Caco-2 (cell line): Measurements from ENCODE around the gene RAPGEF1. TPM values are rescaled to one million over a fixed set of nuclear protein-coding genes. Genes with fewer than 3 reads are reported as not detected.

Experiments
- BruUV-seq: library from RNA; stranded (reverse); fragments of 400-500 nt; replicated peaks from 2 replicates; lab custom pipeline; 2021; lab: Mats Ljungman, UMichigan
- CTCF ChIA-PET: fragments of 300-600 bp; sonication (Branson Sonifier 250); formaldehyde crosslinking; loops from one replicate; lab custom pipeline; 2022; ENCODE audit warnings: antibody characterized with exemption; lab: Charles Lee
- POLR2A ChIA-PET: fragments of 300-600 bp; sonication (Branson Sonifier 250); formaldehyde crosslinking; loops from one replicate; lab custom pipeline; 2022; ENCODE audit warnings: antibody characterized with exemption; lab: Charles Lee
- DNase-seq, 2 experiments: peaks; one replicate each; pipeline versions ENCODE4 v3.0.0 to v3.0.0-alpha.2; 2020 to 2022
- H3K27me3 ChIP-seq: replicated peaks from 2 replicates; pipeline ENCODE4 v1.6.0; 2011; ENCODE audit warnings: low read length; ENCODE audit not compliant: control insufficient read depth, insufficient read depth
- H3K36me3 ChIP-seq: 2 replicates; pipeline ENCODE4 v1.5.1; 2011; ENCODE audit warnings: low read length; ENCODE audit not compliant: control insufficient read depth, insufficient read depth
- H3K4me1 ChIP-seq: fragments of 250-450 bp; sonication (Bioruptor Pico); 2 replicates; pipeline ENCODE4 v1.5.1; 2020; ENCODE audit warnings: mild to moderate bottlenecking
- H3K4me3 ChIP-seq: 2 replicates; pipeline ENCODE4 v1.5.1; 2011; ENCODE audit warnings: low read depth, mild to moderate bottlenecking, control low read depth, low read length
- H3K9me3 ChIP-seq: fragments of 250-450 bp; sonication (Bioruptor Pico); 2 replicates; pipeline ENCODE4 v1.5.1; 2020; ENCODE audit warnings: mild to moderate bottlenecking, moderate library complexity
- H3K27ac Mint-ChIP-seq: one replicate; pipeline ENCODE4 v1.8.0; 2022; ENCODE audit warnings: mixed read lengths; ENCODE audit not compliant: unreplicated experiment
- H3K27me3 Mint-ChIP-seq: one replicate; pipeline ENCODE4 v1.8.0; 2022; ENCODE audit warnings: mixed read lengths; ENCODE audit not compliant: insufficient read depth, unreplicated experiment
- H3K36me3 Mint-ChIP-seq: one replicate; pipeline ENCODE4 v1.8.0; 2022; ENCODE audit warnings: mild to moderate bottlenecking, mixed read lengths; ENCODE audit not compliant: insufficient read depth, unreplicated experiment
- H3K4me1 Mint-ChIP-seq: one replicate; pipeline ENCODE4 v1.8.0; 2022; ENCODE audit warnings: low read depth, mixed read lengths; ENCODE audit not compliant: unreplicated experiment
- H3K4me3 Mint-ChIP-seq: one replicate; pipeline ENCODE4 v1.8.0; 2022; ENCODE audit warnings: mild to moderate bottlenecking, moderate library complexity, mixed read lengths; ENCODE audit not compliant: unreplicated experiment
- H3K9me3 Mint-ChIP-seq: one replicate; pipeline ENCODE4 v1.8.0; 2022; ENCODE audit warnings: mixed read lengths; ENCODE audit not compliant: unreplicated experiment
- intact Hi-C: fragments of 100-400 bp; cut with micrococcal nuclease; formaldehyde crosslinking; loops from one replicate; pipeline ENCODE4 v1.10.0; 2022; ENCODE audit not compliant: unreplicated experiment
- total RNA-seq: library from RNA; stranded (reverse); gene quantifications from 2 replicates; pipeline ENCODE4 v1.2.3, GENCODE V29; 2022
- TF ChIP-seq, protein P1 (sequence below), 2 experiments: fragments of 200-600 bp in 1 of 2; IDR thresholded peaks; 1 replicate in 1 of 2; 2 replicates in 1 of 2; pipeline versions ENCODE4 v1.5.1 to v1.8.0; 2011 to 2022; ENCODE audit warnings: antibody characterized with exemption in 1 of 2, control low read depth in 1 of 2, inconsistent platforms in 1 of 2, low read depth in 1 of 2, low read length in 1 of 2, mild to moderate bottlenecking in 1 of 2, moderate library complexity in 1 of 2; ENCODE audit not compliant: insufficient read depth in 1 of 2, severe bottlenecking in 1 of 2, unreplicated experiment in 1 of 2

Gene RAPGEF1
- total RNA-seq, 1 experiment from 2014 or later = 75.4 TPM

DNA sequence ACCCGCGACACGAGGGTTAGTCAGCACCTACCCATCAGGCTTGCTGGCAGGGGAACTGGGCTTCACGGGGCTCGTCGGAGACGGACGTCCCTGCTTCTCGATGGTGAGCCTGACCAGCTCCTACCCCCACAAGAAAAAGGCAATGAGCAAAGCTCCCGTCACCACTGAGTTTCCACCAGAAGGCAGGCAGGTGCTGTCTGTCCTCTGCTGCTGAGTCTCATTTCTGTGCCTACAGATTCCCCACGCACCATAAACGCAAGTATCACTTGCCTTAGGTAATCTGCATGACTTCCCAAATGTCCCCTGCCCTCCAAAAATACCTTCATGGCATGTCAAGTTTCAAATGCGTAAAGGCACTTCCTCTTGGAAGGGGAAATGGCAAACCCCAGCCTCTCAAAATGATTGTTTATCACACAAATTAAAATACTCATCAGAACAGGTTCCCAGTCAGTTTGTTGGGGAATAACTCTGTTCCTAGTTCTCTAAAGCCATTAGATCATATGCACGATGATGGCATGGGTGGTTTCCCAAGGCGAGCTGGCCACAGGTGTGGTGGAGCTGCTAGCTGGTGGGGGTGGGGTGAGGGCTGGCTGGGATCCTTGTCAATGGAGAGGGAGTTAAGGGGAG is 109.6 kb downstream of the RAPGEF1 start:
- DNase-seq = no peak
- Histone ChIP-seq H3K4me1 (peaks cover 7% of the 10 kb centered on the region), H3K9me3 (no peaks in the 10 kb centered on the region), H3K4me3 (no peak overlapping the region), H3K36me3 (no peaks in the 10 kb centered on the region), H3K27me3 (no peaks in the 10 kb centered on the region)
- Mint-ChIP-seq H3K4me3 (no peak overlapping the region), H3K27ac (no peak overlapping the region), H3K36me3 (peaks cover 50% of the 10 kb centered on the region), H3K27me3 (no peaks in the 10 kb centered on the region), H3K9me3 (no peaks in the 10 kb centered on the region), H3K4me1 (no peaks in the 10 kb centered on the region)
- CTCF ChIA-PET = interaction anchor here (0.8 kb wide), 1 partner anchor 108 kb away, joined by 3 read pairs; no protein-coding TSS in a partner anchor
- POLR2A ChIA-PET = no interaction called here
- intact Hi-C loops = no loop called here
- TF ChIP-seq, protein P1, sequence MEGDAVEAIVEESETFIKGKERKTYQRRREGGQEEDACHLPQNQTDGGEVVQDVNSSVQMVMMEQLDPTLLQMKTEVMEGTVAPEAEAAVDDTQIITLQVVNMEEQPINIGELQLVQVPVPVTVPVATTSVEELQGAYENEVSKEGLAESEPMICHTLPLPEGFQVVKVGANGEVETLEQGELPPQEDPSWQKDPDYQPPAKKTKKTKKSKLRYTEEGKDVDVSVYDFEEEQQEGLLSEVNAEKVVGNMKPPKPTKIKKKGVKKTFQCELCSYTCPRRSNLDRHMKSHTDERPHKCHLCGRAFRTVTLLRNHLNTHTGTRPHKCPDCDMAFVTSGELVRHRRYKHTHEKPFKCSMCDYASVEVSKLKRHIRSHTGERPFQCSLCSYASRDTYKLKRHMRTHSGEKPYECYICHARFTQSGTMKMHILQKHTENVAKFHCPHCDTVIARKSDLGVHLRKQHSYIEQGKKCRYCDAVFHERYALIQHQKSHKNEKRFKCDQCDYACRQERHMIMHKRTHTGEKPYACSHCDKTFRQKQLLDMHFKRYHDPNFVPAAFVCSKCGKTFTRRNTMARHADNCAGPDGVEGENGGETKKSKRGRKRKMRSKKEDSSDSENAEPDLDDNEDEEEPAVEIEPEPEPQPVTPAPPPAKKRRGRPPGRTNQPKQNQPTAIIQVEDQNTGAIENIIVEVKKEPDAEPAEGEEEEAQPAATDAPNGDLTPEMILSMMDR (IDR thresholded peaks at IDR 0.05; ENCODE audit: insufficient read depth in 1 of 2, low read depth in 1 of 2, low read length in 1 of 2, severe bottlenecking in 1 of 2, unreplicated experiment in 1 of 2) = no peak
- BruUV-seq = no TSS peak

DNA sequence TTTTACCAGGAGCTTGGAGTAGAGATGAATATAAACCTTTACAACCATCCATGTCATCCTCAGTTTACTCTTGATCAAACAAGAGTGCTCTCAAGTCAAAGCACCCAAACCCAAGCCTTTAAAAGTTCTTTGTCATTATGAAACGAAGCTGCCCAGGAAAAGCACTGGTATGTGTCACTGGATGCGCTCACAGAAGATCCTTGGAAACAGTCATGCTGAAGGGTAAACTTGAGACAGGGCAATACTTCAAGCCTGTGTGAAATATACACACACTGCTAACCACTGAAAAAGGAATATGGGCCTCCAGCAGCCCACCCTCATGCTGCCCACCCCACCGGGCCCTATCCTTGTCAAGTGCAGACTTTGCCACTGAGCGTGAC is 110.1 kb downstream of the RAPGEF1 start:
- H3K27me3 Mint-ChIP-seq = no peaks in the 10 kb centered on the region
- no TSS peak for BruUV-seq
- no peak overlapping the region for H3K4me3 ChIP-seq
- TF ChIP-seq, protein P1 (IDR thresholded peaks at IDR 0.05; ENCODE audit: insufficient read depth in 1 of 2, low read depth in 1 of 2, low read length in 1 of 2, severe bottlenecking in 1 of 2, unreplicated experiment in 1 of 2) = no peak
- DNase-seq = no peak
- no peaks in the 10 kb centered on the region for H3K9me3 ChIP-seq
- ChIA-PET CTCF (interaction anchor here (0.8 kb wide), 1 partner anchor 109 kb away, joined by 3 read pairs; no protein-coding TSS in a partner anchor), POLR2A (no interaction called here)
- H3K27ac Mint-ChIP-seq = no peak overlapping the region
- no peaks in the 10 kb centered on the region for H3K9me3 Mint-ChIP-seq
- intact Hi-C loops = no loop called here
- H3K36me3 Mint-ChIP-seq = peaks cover 45% of the 10 kb centered on the region
- H3K27me3 ChIP-seq = no peaks in the 10 kb centered on the region
- H3K4me1 ChIP-seq = peaks cover 2% of the 10 kb centered on the region
- H3K4me3 Mint-ChIP-seq = no peak overlapping the region
- no peaks in the 10 kb centered on the region for H3K36me3 ChIP-seq
- H3K4me1 Mint-ChIP-seq = no peaks in the 10 kb centered on the region

DNA sequence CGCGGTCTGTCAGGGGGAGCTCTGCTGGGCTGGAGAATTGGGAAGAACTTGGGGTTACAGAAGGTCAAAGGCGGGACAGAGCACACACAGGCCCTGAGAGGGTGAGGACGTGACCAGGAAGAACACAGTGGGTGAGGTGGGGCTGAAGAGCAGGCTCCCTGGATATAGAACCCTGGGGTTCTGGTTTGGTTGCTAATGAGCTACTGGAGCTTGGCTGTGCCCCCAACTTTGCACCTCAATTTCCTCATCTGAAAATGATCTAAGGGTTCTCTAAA is 110.7 kb downstream of the RAPGEF1 start:
- no peaks in the 10 kb centered on the region for H3K4me1 Mint-ChIP-seq
- Histone ChIP-seq H3K36me3 (no peaks in the 10 kb centered on the region), H3K27me3 (no peaks in the 10 kb centered on the region), H3K4me3 (no peak overlapping the region), H3K4me1 (no peaks in the 10 kb centered on the region), H3K9me3 (no peaks in the 10 kb centered on the region)
- H3K9me3 Mint-ChIP-seq = no peaks in the 10 kb centered on the region
- CTCF ChIA-PET = no interaction called here
- H3K4me3 Mint-ChIP-seq = no peak overlapping the region
- intact Hi-C loops = no loop called here
- no peak overlapping the region for H3K27ac Mint-ChIP-seq
- no peaks in the 10 kb centered on the region for H3K27me3 Mint-ChIP-seq
- TF ChIP-seq, protein P1 (IDR thresholded peaks at IDR 0.05; ENCODE audit: insufficient read depth in 1 of 2, low read depth in 1 of 2, low read length in 1 of 2, severe bottlenecking in 1 of 2, unreplicated experiment in 1 of 2) = no peak
- BruUV-seq = no TSS peak
- POLR2A ChIA-PET = no interaction called here
- peaks cover 40% of the 10 kb centered on the region for H3K36me3 Mint-ChIP-seq
- DNase-seq = no peak
